Keratinocyte (primary cell): ENCODE measurements around the gene CCL26. TPM values are rescaled to one million over a fixed set of nuclear protein-coding genes. Genes with fewer than 3 reads are reported as not detected.

Experiments
- DNase-seq: peaks from one replicate; pipeline ENCODE4 v3.0.0-alpha.2; 2011; ENCODE audit warnings: low read depth, missing footprints, low spot score
- FAIRE-seq: peaks from 2 replicates; lab custom pipeline; 2011; peaks lifted over from hg19 to GRCh38; lab: Jason Lieb, UNC
- H2AFZ ChIP-seq: 2 replicates; pipeline ENCODE4 v1.6.0; 2012; ENCODE audit warnings: low read length, control low read depth, inconsistent platforms; ENCODE audit not compliant: control insufficient read depth
- H3K27ac ChIP-seq: 2 replicates; pipeline ENCODE4 v1.5.1; 2011; ENCODE audit warnings: low read length; ENCODE audit not compliant: control insufficient read depth, insufficient read depth
- H3K27me3 ChIP-seq: 3 replicates; pipeline ENCODE4 v1.6.0; 2011; ENCODE audit warnings: low read length; ENCODE audit not compliant: control insufficient read depth, insufficient read depth; ENCODE audit errors: extremely low read depth
- H3K36me3 ChIP-seq, 2 experiments: 2 replicates in 1 of 2; 3 replicates in 1 of 2; pipeline ENCODE4 v1.5.1; 2011; ENCODE audit warnings: low read length in 2 of 2, mild to moderate bottlenecking in 1 of 2; ENCODE audit not compliant: control insufficient read depth in 2 of 2, insufficient read depth in 2 of 2; ENCODE audit errors: extremely low read depth in 1 of 2
- H3K4me1 ChIP-seq: 3 replicates; pipeline ENCODE4 v1.5.1; 2011; ENCODE audit warnings: low read length; ENCODE audit not compliant: control insufficient read depth, insufficient read depth; ENCODE audit errors: extremely low read depth
- H3K4me2 ChIP-seq: 3 replicates; pipeline ENCODE4 v1.6.0; 2011; ENCODE audit warnings: low read depth, low read length; ENCODE audit not compliant: control insufficient read depth, insufficient read depth; ENCODE audit errors: extremely low read depth
- H3K4me3 ChIP-seq, 3 experiments: fragments of 200-600 bp in 1 of 3; sonication (generic) in 1 of 3; 2 replicates in 2 of 3; 3 replicates in 1 of 3; pipeline ENCODE4 v1.5.1; 2011 to 2016; ENCODE audit warnings: low read length in 3 of 3, mild to moderate bottlenecking in 3 of 3, control low read depth in 2 of 3, inconsistent platforms in 1 of 3, low read depth in 1 of 3, mixed read lengths in 1 of 3, mixed run types in 1 of 3, moderate library complexity in 1 of 3; ENCODE audit not compliant: control insufficient read depth in 2 of 3, insufficient read depth in 2 of 3; ENCODE audit errors: extremely low read depth in 1 of 3
- H3K79me2 ChIP-seq: 2 replicates; pipeline ENCODE4 v1.6.0; 2012; ENCODE audit warnings: low read length; ENCODE audit not compliant: control insufficient read depth, insufficient read depth
- H3K9ac ChIP-seq: 3 replicates; pipeline ENCODE4 v1.6.0; 2011; ENCODE audit warnings: low read length; ENCODE audit not compliant: control insufficient read depth, insufficient read depth; ENCODE audit errors: extremely low read depth
- H3K9me1 ChIP-seq: 3 replicates; pipeline ENCODE4 v1.6.0; 2011; ENCODE audit warnings: low read length; ENCODE audit not compliant: control insufficient read depth, insufficient read depth; ENCODE audit errors: extremely low read depth
- H3K9me3 ChIP-seq: 2 replicates; pipeline ENCODE4 v1.5.1; 2012; ENCODE audit warnings: low read depth, low read length; ENCODE audit not compliant: control insufficient read depth
- H4K20me1 ChIP-seq: 3 replicates; pipeline ENCODE4 v1.6.0; 2011; ENCODE audit warnings: low read length; ENCODE audit not compliant: control insufficient read depth, insufficient read depth; ENCODE audit errors: extremely low read depth
- CTCF ChIP-seq, 3 experiments: IDR thresholded peaks in 1 of 3; conservative IDR thresholded peaks in 1 of 3; optimal IDR thresholded peaks in 1 of 3; 2 replicates in 2 of 3; 3 replicates in 1 of 3; pipeline versions ENCODE3 to v1.5.1; 2011; ENCODE audit warnings: low read length in 3 of 3, mild to moderate bottlenecking in 3 of 3, moderate library complexity in 2 of 3, control low read depth in 1 of 3, inconsistent platforms in 1 of 3; ENCODE audit not compliant: insufficient read depth in 2 of 3; ENCODE audit errors: extremely low read depth in 1 of 3
- EZH2 ChIP-seq: IDR thresholded peaks from one replicate; pipeline ENCODE4 v1.6.1; 2012; ENCODE audit warnings: inconsistent platforms, mild to moderate bottlenecking, low read length, moderate library complexity
- dilution Hi-C: fragments of 300-500 bp; cut with MboI; formaldehyde crosslinking; loops from one replicate; pipeline ENCODE4 v1.7.0; 2020; ENCODE audit warnings: low sequenced_read_pairs; ENCODE audit not compliant: extremely low pct_ligation_motif_present
- polyA plus RNA-seq, 5 experiments: library from polyadenylated mRNA; depleted of rRNA in 3 of 5; stranded (reverse) in 3 of 5; stranded (forward) in 1 of 5; unstranded in 1 of 5; fragments of >200 nt; gene quantifications; 1 replicate in 1 of 5; 2 replicates in 3 of 5; 3 replicates in 1 of 5; pipeline versions ENCODE4 v1.2.1 to v1.2.3, GENCODE V29; 2011 to 2012; ENCODE audit warnings: missing spikeins in 2 of 5, low read depth in 1 of 5, low replicate concordance in 1 of 5

The CCL26 gene
- polyA plus RNA-seq, 1 donor (not counting 4 experiments of a cell fraction or from before 2014, with no cell fraction given), result not detected

GRCh38 chr7:75737856-75738603, 34.0 kb downstream of the CCL26 start:
- no peaks in the 10 kb centered on the region for H3K9me3 ChIP-seq
- no peaks in the 10 kb centered on the region for H3K79me2 ChIP-seq
- H3K9me1 ChIP-seq, result no peaks in the 10 kb centered on the region
- peaks cover 22% of the 10 kb centered on the region for H3K4me1 ChIP-seq
- DNase-seq, result no peak
- H3K27ac ChIP-seq, result peak overlapping the region; percentile 47
- peak overlapping the region; percentile 84 for H2AFZ ChIP-seq
- H3K36me3 ChIP-seq, result no peaks in the 10 kb centered on the region
- FAIRE-seq, result no peak
- dilution Hi-C loops, result no loop called here
- TF ChIP-seq EZH2 (no peak), CTCF (optimal IDR thresholded peaks at IDR 0.05 in 1 of 3, IDR thresholded peaks at IDR 0.05 in 1 of 3, conservative IDR thresholded peaks at IDR 0.05 in 1 of 3; ENCODE audit: extremely low read depth in 1 of 3, insufficient read depth in 2 of 3, low read length in 3 of 3) (no peak)
- H3K27me3 ChIP-seq, result no peaks in the 10 kb centered on the region
- H3K9ac ChIP-seq, result peak overlapping the region; percentile 78
- H3K4me2 ChIP-seq, result peak overlapping the region; percentile 91
- no peaks in the 10 kb centered on the region for H4K20me1 ChIP-seq
- peak overlapping the region; percentile 77 to 95 (median 84) for H3K4me3 ChIP-seq

GRCh38 chr7:75735581-75736350, 36.2 kb downstream of the CCL26 start:
- no peaks in the 10 kb centered on the region for H3K27me3 ChIP-seq
- H3K9ac ChIP-seq, result no peak overlapping the region
- no peak overlapping the region for H3K4me2 ChIP-seq
- dilution Hi-C loops, result no loop called here
- H3K9me1 ChIP-seq, result no peaks in the 10 kb centered on the region
- no peaks in the 10 kb centered on the region for H3K9me3 ChIP-seq
- no peak overlapping the region for H3K27ac ChIP-seq
- H3K4me1 ChIP-seq, result peaks cover 25% of the 10 kb centered on the region
- no peaks in the 10 kb centered on the region for H3K79me2 ChIP-seq
- DNase-seq (no peak), FAIRE-seq (no peak)
- no peak overlapping the region for H3K4me3 ChIP-seq
- TF ChIP-seq EZH2, result no peak
- no peak for TF ChIP-seq CTCF (optimal IDR thresholded peaks at IDR 0.05 in 1 of 3, IDR thresholded peaks at IDR 0.05 in 1 of 3, conservative IDR thresholded peaks at IDR 0.05 in 1 of 3; ENCODE audit: extremely low read depth in 1 of 3, insufficient read depth in 2 of 3, low read length in 3 of 3)
- no peak overlapping the region for H2AFZ ChIP-seq
- H4K20me1 ChIP-seq, result no peaks in the 10 kb centered on the region
- no peaks in the 10 kb centered on the region for H3K36me3 ChIP-seq
